ENCODE measurements around the gene OR2G6. TPM values are rescaled to one million over a fixed set of nuclear protein-coding genes. Genes with fewer than 3 reads are reported as not detected.
"Not testable (repeated sequence)": the region's sequence is repeated elsewhere in the genome, so short reads cannot be mapped to it uniquely, and the experiment has no call there.

OR2G6 gene
- polyA plus RNA-seq, 4 donors = not detected

DNA sequence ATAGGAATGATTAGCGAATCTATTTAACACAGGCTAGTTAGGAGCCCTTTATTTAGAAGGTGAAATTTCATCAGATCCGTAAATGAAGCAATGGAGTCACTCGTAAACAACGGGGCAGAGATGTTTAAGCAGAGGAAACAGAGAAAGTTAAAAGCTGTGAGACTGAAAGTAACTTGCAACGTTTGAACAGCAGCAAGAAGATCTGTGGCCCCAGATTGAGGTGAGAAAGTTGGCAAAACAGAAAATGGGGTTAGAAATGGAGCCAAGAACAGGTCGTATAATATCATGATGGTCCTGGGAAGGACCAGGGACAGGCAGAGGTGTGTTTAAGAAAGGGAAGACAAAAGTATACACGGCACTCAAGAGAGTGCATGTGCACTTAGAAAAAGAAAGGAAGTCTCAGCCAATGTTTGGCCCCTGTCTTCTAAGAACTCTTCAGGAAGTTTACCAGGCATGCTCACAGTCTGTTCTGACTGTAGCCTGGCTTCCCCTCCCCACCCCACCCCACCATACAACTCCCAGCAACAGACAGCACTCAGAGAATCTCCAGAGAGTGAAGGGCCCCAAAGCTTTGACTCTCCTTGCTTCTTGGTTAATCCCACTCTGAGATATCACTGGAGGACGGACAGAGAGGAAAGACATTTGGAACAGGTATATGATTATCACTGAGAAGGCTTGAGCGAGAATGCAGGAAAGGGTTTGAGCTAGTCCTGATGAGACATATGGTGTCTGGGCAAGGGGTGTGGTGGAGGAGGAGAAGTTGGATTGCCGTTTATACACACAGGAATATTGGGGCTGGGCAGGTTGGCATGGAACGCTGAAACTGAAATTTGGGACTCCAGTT, 57.9 kb downstream of the OR2G6 start:
- 59 to 68% (median 63%) methylated on average over 11 of the region's 11 CpGs for WGBS, 3 donors
- H3K4me3 ChIP-seq (ENCODE audit: low read depth in 1 of 3, low read length in 3 of 3); H3K36me3 ChIP-seq (ENCODE audit: control insufficient read depth in 3 of 3, insufficient read depth in 2 of 3, low read depth in 1 of 3, low read length in 3 of 3); H3K4me1 ChIP-seq (ENCODE audit: control insufficient read depth in 3 of 3, insufficient read depth in 2 of 3, low read depth in 1 of 3, low read length in 2 of 3); H3K27me3 ChIP-seq (ENCODE audit: control insufficient read depth in 3 of 3, insufficient read depth in 3 of 3, low read length in 3 of 3); DNase-seq; H3K27ac ChIP-seq (ENCODE audit: low read depth in 1 of 3, low read length in 2 of 3); H3K9me3 ChIP-seq (ENCODE audit: control insufficient read depth in 2 of 2, insufficient read depth in 1 of 2, low read depth in 1 of 2, low read length in 1 of 2); FAIRE-seq: not testable (repeated sequence)

DNA sequence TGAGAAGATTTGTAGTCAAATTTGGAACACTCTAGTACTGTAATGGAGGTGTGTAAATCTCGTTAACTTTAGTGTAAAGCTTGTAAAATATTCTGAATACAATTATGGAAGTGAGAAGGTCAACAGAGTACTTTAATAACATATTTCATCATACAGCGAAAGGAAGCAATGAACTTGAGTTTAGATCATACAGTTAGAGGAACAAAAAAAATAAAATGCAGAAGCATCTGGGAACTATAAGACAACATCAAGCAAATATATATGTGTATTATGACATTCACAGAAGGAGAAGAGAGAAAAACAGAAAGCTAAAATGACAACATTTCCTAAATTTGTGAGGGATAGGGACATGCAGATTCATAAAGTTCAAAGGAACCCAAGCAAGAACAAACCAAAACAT, 61.2 kb downstream of the OR2G6 start:
- not testable (repeated sequence) for H3K9me3 ChIP-seq (ENCODE audit: control insufficient read depth in 2 of 2, insufficient read depth in 1 of 2, low read depth in 1 of 2, low read length in 1 of 2); FAIRE-seq; H3K27me3 ChIP-seq (ENCODE audit: control insufficient read depth in 3 of 3, insufficient read depth in 3 of 3, low read length in 3 of 3); H3K4me1 ChIP-seq (ENCODE audit: control insufficient read depth in 3 of 3, insufficient read depth in 2 of 3, low read depth in 1 of 3, low read length in 2 of 3); H3K4me3 ChIP-seq (ENCODE audit: low read depth in 1 of 3, low read length in 3 of 3); H3K36me3 ChIP-seq (ENCODE audit: control insufficient read depth in 3 of 3, insufficient read depth in 2 of 3, low read depth in 1 of 3, low read length in 3 of 3); H3K27ac ChIP-seq (ENCODE audit: low read depth in 1 of 3, low read length in 2 of 3); DNase-seq
- 15 to 58% (median 16%) methylated on average over 2 of the region's 2 CpGs for WGBS, 3 donors

DNA sequence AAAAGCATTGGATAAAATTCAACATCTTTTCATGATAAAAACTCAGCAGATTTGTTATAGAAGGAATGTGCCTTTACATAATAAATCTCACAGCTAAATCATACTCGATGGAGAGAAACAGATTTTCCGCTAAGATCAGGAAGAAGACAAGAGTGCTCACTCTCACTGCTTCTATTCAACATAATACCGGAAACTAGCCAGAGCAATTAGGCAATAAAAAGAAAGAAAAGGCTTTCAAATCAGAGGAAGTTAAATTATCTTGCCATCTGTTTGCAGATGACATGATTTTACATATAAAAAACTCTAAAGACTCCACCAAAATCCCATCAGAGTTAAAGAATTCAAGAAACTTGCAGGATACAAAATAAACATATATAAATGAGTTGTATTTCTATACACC, 62.9 kb downstream of the OR2G6 start:
- not testable (repeated sequence) for H3K4me1 ChIP-seq (ENCODE audit: control insufficient read depth in 3 of 3, insufficient read depth in 2 of 3, low read depth in 1 of 3, low read length in 2 of 3); H3K27me3 ChIP-seq (ENCODE audit: control insufficient read depth in 3 of 3, insufficient read depth in 3 of 3, low read length in 3 of 3); DNase-seq; H3K4me3 ChIP-seq (ENCODE audit: low read depth in 1 of 3, low read length in 3 of 3); H3K27ac ChIP-seq (ENCODE audit: low read depth in 1 of 3, low read length in 2 of 3); H3K9me3 ChIP-seq (ENCODE audit: control insufficient read depth in 2 of 2, insufficient read depth in 1 of 2, low read depth in 1 of 2, low read length in 1 of 2); H3K36me3 ChIP-seq (ENCODE audit: control insufficient read depth in 3 of 3, insufficient read depth in 2 of 3, low read depth in 1 of 3, low read length in 3 of 3)
- peak; percentile 71 for FAIRE-seq
- 70 to 77% (median 76%) methylated on average over 3 of the region's 3 CpGs for WGBS, 3 donors

DNA sequence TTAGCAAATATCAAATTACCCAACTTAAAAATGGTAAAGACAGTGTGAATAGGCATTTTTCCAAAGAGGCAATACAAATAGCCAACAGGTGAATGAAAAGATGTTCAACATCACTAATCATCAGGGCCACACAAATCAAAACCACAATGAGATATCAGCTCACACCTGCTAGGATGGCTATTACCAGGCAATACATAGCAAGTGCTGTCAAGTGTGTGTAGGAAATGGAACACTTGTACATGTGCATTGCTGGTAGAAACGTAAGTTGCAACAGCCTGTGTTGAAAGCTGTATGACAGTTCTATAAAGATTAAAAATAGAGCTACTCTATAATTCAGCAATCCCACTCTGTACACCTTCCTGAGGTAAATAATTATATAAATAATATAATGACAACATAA, 64.2 kb downstream of the OR2G6 start:
- no CpG with 5 or more reads among the region's 1 CpG for WGBS, 3 donors

DNA sequence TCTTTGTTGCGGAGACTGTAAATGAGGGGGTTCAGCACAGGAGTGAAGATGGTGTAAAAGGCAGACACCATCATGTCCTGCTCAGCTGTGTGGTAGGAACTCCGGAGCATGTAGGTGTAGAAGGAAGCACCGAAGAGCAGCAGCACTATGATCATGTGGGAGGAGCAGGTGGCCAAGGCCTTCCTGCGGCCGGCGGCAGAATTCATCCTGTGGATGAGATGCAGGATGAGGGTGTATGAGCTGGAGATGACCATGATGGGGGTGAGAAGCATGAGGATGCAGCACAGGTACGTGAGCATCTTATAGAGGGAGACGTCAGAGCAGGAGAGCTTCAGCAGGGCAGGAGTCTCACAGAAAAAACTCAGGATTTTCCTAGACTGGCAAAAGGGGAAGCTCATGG, 66.0 kb downstream of the OR2G6 start:
- not testable (repeated sequence) for FAIRE-seq; H3K36me3 ChIP-seq (ENCODE audit: control insufficient read depth in 3 of 3, insufficient read depth in 2 of 3, low read depth in 1 of 3, low read length in 3 of 3); H3K27ac ChIP-seq (ENCODE audit: low read depth in 1 of 3, low read length in 2 of 3); H3K4me1 ChIP-seq (ENCODE audit: control insufficient read depth in 3 of 3, insufficient read depth in 2 of 3, low read depth in 1 of 3, low read length in 2 of 3); H3K9me3 ChIP-seq (ENCODE audit: control insufficient read depth in 2 of 2, insufficient read depth in 1 of 2, low read depth in 1 of 2, low read length in 1 of 2); DNase-seq; H3K4me3 ChIP-seq (ENCODE audit: low read depth in 1 of 3, low read length in 3 of 3); H3K27me3 ChIP-seq (ENCODE audit: control insufficient read depth in 3 of 3, insufficient read depth in 3 of 3, low read length in 3 of 3)
- WGBS, 3 donors = 83 to 93% (median 89%) methylated on average over 5 to 6 of the region's 8 CpGs

More for the DNA sequence above, 64.2 kb downstream of the OR2G6 start:
- H3K4me1 ChIP-seq (ENCODE audit: control insufficient read depth in 3 of 3, insufficient read depth in 2 of 3, low read depth in 1 of 3, low read length in 2 of 3); H3K36me3 ChIP-seq (ENCODE audit: control insufficient read depth in 3 of 3, insufficient read depth in 2 of 3, low read depth in 1 of 3, low read length in 3 of 3); H3K27ac ChIP-seq (ENCODE audit: low read depth in 1 of 3, low read length in 2 of 3); H3K27me3 ChIP-seq (ENCODE audit: control insufficient read depth in 3 of 3, insufficient read depth in 3 of 3, low read length in 3 of 3); FAIRE-seq; H3K9me3 ChIP-seq (ENCODE audit: control insufficient read depth in 2 of 2, insufficient read depth in 1 of 2, low read depth in 1 of 2, low read length in 1 of 2); DNase-seq; H3K4me3 ChIP-seq (ENCODE audit: low read depth in 1 of 3, low read length in 3 of 3): not testable (repeated sequence)

DNA sequence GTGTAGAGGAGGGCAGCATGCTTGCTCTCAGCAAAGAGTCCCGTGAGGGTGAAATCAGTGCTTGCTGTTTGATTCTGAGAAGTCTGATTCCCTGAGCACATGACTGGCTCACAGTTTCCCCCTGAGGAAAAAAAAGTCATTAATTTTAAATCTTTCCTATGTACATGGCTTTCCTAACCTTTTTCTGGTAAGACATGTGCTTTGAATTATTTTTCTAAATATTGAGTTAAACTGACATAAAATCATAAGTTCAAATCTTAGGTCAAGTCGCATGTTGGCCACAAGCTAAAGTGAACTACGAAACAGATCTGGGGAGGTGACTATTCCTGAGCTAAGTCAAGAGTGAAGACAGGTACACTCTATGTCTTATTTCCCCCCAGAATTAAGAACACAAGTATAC, 66.8 kb downstream of the OR2G6 start, which contains the start of gene OR2T34:
OR2T34 (minus strand) TSS at position 101 of the 400 bp plus-strand sequence; CDS start at position 101, 0 bp downstream.
- H3K27ac ChIP-seq (ENCODE audit: low read depth in 1 of 3, low read length in 2 of 3); H3K4me3 ChIP-seq (ENCODE audit: low read depth in 1 of 3, low read length in 3 of 3); H3K9me3 ChIP-seq (ENCODE audit: control insufficient read depth in 2 of 2, insufficient read depth in 1 of 2, low read depth in 1 of 2, low read length in 1 of 2); H3K36me3 ChIP-seq (ENCODE audit: control insufficient read depth in 3 of 3, insufficient read depth in 2 of 3, low read depth in 1 of 3, low read length in 3 of 3); FAIRE-seq; DNase-seq; H3K4me1 ChIP-seq (ENCODE audit: control insufficient read depth in 3 of 3, insufficient read depth in 2 of 3, low read depth in 1 of 3, low read length in 2 of 3); H3K27me3 ChIP-seq (ENCODE audit: control insufficient read depth in 3 of 3, insufficient read depth in 3 of 3, low read length in 3 of 3): not testable (repeated sequence)
- 87 to 96% (median 90%) methylated on average over 2 to 3 of the region's 3 CpGs for WGBS, 3 donors

DNA sequence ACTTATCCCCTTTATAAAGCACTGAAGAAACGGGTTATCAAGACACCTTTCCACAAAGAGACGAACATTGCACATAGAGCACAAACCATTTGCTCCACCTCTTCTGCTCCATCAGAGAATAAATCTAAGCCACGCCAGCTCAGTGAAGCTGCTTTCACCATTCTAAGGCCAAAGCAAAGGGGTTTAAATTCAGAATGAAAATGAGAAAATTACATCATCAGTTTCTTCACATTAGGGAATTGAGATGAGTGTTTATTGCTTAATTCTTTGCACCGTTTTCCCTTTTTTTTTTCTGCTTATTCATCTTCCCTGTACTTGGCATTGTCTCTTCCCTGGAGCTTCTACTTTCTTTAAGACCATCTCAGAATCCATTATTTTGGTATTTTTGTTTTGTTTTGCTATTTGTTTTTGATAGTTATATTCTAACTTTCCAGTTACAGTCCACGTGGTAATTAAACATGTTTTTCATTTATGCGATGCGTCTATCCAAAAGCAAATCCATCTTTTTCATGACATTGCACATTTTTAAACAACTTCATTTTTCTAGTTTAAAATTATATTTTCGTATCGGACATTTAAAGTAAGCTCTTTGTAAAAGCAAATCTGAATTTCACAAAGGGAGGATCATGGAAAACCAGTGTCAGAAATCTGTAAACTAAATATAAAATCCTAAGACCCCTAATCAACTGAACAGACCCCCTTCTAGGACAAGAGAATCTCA, 68.5 kb downstream of the OR2G6 start:
- WGBS, 3 donors = 73 to 79% (median 76%) methylated on average over 9 of the region's 9 CpGs
- no peaks in the 10 kb centered on the region for H3K27me3 ChIP-seq (ENCODE audit: control insufficient read depth in 3 of 3, insufficient read depth in 3 of 3, low read length in 3 of 3)
- no peaks in the 10 kb centered on the region for H3K9me3 ChIP-seq (ENCODE audit: control insufficient read depth in 2 of 2, insufficient read depth in 1 of 2, low read depth in 1 of 2, low read length in 1 of 2)
- DNase-seq (no peak), FAIRE-seq (no peak)
- no peak overlapping the region for H3K27ac ChIP-seq (ENCODE audit: low read depth in 1 of 3, low read length in 2 of 3)
- H3K4me3 ChIP-seq (ENCODE audit: low read depth in 1 of 3, low read length in 3 of 3) = no peak overlapping the region
- no peaks in the 10 kb centered on the region for H3K36me3 ChIP-seq (ENCODE audit: control insufficient read depth in 3 of 3, insufficient read depth in 2 of 3, low read depth in 1 of 3, low read length in 3 of 3)
- H3K4me1 ChIP-seq (ENCODE audit: control insufficient read depth in 3 of 3, insufficient read depth in 2 of 3, low read depth in 1 of 3, low read length in 2 of 3) = no peaks in the 10 kb centered on the region
